Stimulated activated naive CD8-positive, alpha-beta T cell treated with anti-CD3 and anti-CD28 coated beads, Interleukin-15, Interleukin-2, amounts not matched to agents 100 ng/mL and 50 ng/mL, for 24 hours (primary cell): Measurements from ENCODE around the gene ESRRB.

Source experiments
- H3K27ac Mint-ChIP-seq: one replicate; pipeline ENCODE4 v1.8.0; 2021; ENCODE audit warnings: mild to moderate bottlenecking, mixed read lengths
- H3K27me3 Mint-ChIP-seq: one replicate; pipeline ENCODE4 v1.8.0; 2021; ENCODE audit warnings: mixed read lengths
- H3K36me3 Mint-ChIP-seq: one replicate; pipeline ENCODE4 v1.8.0; 2021; ENCODE audit warnings: low read depth, mixed read lengths
- H3K4me1 Mint-ChIP-seq: one replicate; pipeline ENCODE4 v1.8.0; 2021; ENCODE audit warnings: low read depth, mixed read lengths
- H3K4me3 Mint-ChIP-seq: one replicate; pipeline ENCODE4 v1.8.0; 2021; ENCODE audit warnings: mild to moderate bottlenecking, mixed read lengths
- H3K9me3 Mint-ChIP-seq: one replicate; pipeline ENCODE4 v1.8.0; 2021; ENCODE audit warnings: mixed read lengths

Gene ESRRB

GRCh38 chr14:76380991-76381390 is 5.1 kb downstream of the ESRRB start:
- Mint-ChIP-seq H3K4me1 (peaks cover 4% of the 10 kb centered on the region), H3K36me3 (no peaks in the 10 kb centered on the region), H3K9me3 (no peaks in the 10 kb centered on the region), H3K27me3 (peaks cover 82% of the 10 kb centered on the region), H3K4me3 (no peak overlapping the region), H3K27ac (no peak overlapping the region)

DNA sequence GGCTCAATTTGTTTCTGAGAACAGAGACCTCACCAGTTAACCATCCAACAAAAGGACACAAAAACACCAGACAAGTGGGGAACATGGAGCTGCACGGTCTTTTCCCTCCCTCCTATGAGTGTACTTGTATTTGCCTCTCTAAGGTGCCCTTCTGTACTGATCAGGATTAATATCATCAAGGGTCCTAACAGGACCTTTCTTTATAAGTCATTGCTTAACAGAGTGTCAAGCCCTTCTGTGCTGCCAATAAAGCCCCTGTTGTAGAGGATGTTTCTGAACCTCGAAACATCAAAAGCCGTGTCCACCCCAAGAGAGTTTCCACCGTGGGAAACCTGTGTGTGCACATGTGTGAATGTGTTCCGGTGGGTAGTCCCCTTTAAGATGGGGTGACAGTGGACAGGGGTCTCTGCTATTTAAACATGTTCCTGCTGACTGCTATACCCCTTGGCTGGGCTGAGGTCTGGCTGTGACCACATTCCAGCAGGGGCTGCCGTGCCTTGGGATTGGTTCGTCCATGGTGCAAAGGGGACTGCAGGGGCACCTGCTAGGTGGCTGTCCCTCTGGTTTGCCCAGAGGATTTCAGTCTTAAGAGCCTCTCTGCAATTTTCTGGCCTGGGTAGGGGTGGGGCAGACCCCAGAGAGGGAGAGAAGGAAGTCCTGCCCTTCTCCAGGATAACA is 6.0 kb downstream of the ESRRB start:
- H3K27ac Mint-ChIP-seq = no peak overlapping the region
- H3K4me1 Mint-ChIP-seq = peaks cover 4% of the 10 kb centered on the region
- H3K9me3 Mint-ChIP-seq = no peaks in the 10 kb centered on the region
- peaks cover 79% of the 10 kb centered on the region for H3K27me3 Mint-ChIP-seq
- H3K36me3 Mint-ChIP-seq = no peaks in the 10 kb centered on the region
- no peak overlapping the region for H3K4me3 Mint-ChIP-seq

GRCh38 chr14:76382495-76382832 is 6.5 kb downstream of the ESRRB start:
- Mint-ChIP-seq H3K4me3 (no peak overlapping the region), H3K9me3 (no peaks in the 10 kb centered on the region), H3K27me3 (peaks cover 78% of the 10 kb centered on the region), H3K36me3 (no peaks in the 10 kb centered on the region), H3K4me1 (peaks cover 2% of the 10 kb centered on the region), H3K27ac (no peak overlapping the region)

DNA sequence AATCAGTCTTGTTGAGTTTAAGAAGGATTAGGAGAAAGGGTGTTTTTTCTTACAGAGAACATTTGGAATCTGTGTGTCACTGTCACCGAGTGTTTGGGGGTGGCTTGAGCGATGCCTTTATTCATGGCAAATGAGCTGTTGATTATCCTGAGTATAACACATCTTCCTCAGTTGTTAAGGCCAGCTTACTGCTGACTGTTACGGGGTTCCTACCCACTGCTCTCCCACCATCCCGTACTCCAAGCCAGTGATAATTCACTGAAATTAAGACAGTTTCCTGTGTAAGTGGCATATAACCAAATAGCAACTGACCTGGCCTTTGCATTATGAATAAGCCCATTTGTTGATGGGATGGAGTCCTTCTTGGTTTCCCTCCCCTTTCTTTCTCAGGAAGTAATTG is 9.5 kb downstream of the ESRRB start:
- Mint-ChIP-seq H3K27ac (no peak overlapping the region), H3K9me3 (no peaks in the 10 kb centered on the region), H3K36me3 (no peaks in the 10 kb centered on the region), H3K4me3 (no peak overlapping the region), H3K4me1 (no peaks in the 10 kb centered on the region), H3K27me3 (peaks cover 64% of the 10 kb centered on the region)

DNA sequence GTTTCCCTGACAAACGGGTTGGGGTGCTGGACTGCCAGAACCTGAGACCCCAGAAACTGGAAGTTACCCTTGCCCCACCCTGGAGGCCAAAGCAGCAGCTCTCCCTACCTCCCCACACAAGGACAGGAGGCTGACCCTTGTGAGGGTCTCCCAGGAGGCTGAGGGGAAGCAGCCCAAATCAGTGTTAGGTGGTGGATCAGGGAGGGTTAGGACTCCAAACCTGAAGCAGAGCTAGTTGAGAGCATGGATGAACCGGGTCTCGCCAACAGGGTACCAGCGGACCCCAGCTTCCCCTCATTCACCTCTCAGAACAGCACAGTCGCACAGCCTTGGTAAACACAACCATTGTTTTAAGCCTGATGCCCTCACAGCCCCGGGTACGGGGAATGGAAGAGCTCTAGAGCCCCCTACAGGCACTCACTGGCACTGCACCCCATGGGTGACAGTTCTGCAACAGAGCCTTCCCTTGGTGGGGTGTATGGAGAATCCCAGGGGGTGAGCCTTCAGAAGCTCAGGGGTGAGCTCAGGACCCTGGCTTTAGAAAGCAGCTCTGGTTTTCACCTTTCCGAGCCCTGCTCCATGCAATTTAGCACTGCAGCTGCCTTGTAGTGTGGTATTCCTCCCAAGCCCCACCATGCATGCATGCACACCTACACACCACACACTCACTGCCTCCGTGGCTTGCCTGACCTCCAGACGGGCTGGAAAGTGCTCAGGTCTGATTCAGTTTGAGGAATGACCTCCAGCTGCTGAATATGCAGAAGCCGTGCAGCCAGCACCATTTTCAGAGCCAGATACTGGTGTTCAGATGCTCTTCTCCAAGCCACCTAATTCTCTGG is 11.2 kb downstream of the ESRRB start:
- Mint-ChIP-seq H3K36me3 (no peaks in the 10 kb centered on the region), H3K27me3 (peaks cover 49% of the 10 kb centered on the region), H3K27ac (no peak overlapping the region), H3K9me3 (no peaks in the 10 kb centered on the region), H3K4me3 (no peak overlapping the region), H3K4me1 (no peaks in the 10 kb centered on the region)

- H3K36me3 Mint-ChIP-seq = no peaks in the 10 kb centered on the region
- H3K27ac Mint-ChIP-seq = no peak overlapping the region
- no peaks in the 10 kb centered on the region for H3K9me3 Mint-ChIP-seq
- no peak overlapping the region for H3K4me3 Mint-ChIP-seq
- H3K27me3 Mint-ChIP-seq = peaks cover 29% of the 10 kb centered on the region
- H3K4me1 Mint-ChIP-seq = no peaks in the 10 kb centered on the region
Measured at GRCh38 chr14:76389841-76390240, 13.9 kb downstream of the ESRRB start.

- Mint-ChIP-seq H3K27me3 (peaks cover 22% of the 10 kb centered on the region), H3K4me3 (no peak overlapping the region), H3K4me1 (no peaks in the 10 kb centered on the region), H3K9me3 (no peaks in the 10 kb centered on the region), H3K36me3 (no peaks in the 10 kb centered on the region), H3K27ac (no peak overlapping the region)
Measured at GRCh38 chr14:76390621-76391020, 14.7 kb downstream of the ESRRB start.

GRCh38 chr14:76391981-76392690 is 16.2 kb downstream of the ESRRB start:
- no peak overlapping the region for H3K27ac Mint-ChIP-seq
- no peak overlapping the region for H3K4me3 Mint-ChIP-seq
- peaks cover 16% of the 10 kb centered on the region for H3K27me3 Mint-ChIP-seq
- no peaks in the 10 kb centered on the region for H3K9me3 Mint-ChIP-seq
- H3K4me1 Mint-ChIP-seq = no peaks in the 10 kb centered on the region
- H3K36me3 Mint-ChIP-seq = no peaks in the 10 kb centered on the region

DNA sequence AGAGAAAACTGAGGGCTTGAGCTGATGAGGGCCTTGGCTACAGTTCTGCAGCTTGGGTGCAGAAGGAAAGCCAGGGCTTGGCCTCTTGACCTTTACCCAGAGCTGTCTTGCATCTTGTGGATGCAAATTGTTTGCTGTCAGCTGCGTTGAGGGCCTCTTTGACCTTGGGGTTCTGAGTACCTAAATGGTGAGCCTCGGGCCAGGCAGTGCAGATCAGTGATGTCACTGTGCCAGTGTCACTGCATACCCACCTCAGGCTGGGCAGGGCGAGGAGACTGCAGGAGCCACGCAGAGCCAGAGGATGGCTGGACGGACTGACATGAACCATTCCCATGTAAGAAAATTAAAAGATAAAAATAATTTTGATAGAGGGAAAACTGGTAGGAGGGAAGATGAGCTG is 18.6 kb downstream of the ESRRB start:
- Mint-ChIP-seq H3K27ac (no peak overlapping the region), H3K4me1 (no peaks in the 10 kb centered on the region), H3K27me3 (no peaks in the 10 kb centered on the region), H3K9me3 (no peaks in the 10 kb centered on the region), H3K4me3 (no peak overlapping the region), H3K36me3 (no peaks in the 10 kb centered on the region)

DNA sequence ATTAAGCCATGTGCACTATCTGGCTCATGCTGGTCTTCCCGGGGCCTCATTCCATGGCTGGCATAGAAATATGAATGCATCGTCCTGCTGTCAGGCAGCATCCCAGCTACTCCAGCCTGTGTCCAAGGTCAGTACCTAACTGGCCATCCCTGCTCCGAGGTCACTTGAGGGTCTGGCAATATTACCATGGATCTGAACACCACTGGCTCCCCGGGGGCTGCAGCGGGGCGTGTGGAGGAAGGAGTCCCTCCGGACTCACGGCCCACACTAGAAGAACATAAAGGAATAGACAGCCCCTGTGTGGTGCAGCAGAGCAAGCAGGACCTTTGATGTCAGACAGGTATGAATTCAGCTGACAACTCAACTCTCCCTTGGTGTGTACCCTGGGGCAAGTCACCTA is 19.2 kb downstream of the ESRRB start:
- Mint-ChIP-seq H3K36me3 (no peaks in the 10 kb centered on the region), H3K4me3 (no peak overlapping the region), H3K4me1 (no peaks in the 10 kb centered on the region), H3K9me3 (no peaks in the 10 kb centered on the region), H3K27me3 (no peaks in the 10 kb centered on the region), H3K27ac (no peak overlapping the region)

- no peaks in the 10 kb centered on the region for H3K9me3 Mint-ChIP-seq
- H3K4me1 Mint-ChIP-seq = no peaks in the 10 kb centered on the region
- H3K36me3 Mint-ChIP-seq = no peaks in the 10 kb centered on the region
- H3K27me3 Mint-ChIP-seq = no peaks in the 10 kb centered on the region
- no peak overlapping the region for H3K4me3 Mint-ChIP-seq
- H3K27ac Mint-ChIP-seq = no peak overlapping the region
Measured at GRCh38 chr14:76396714-76397187, 20.8 kb downstream of the ESRRB start.

GRCh38 chr14:76405627-76406026 is 29.7 kb downstream of the ESRRB start:
- H3K4me3 Mint-ChIP-seq = no peak overlapping the region
- H3K4me1 Mint-ChIP-seq = no peaks in the 10 kb centered on the region
- no peaks in the 10 kb centered on the region for H3K9me3 Mint-ChIP-seq
- H3K36me3 Mint-ChIP-seq = no peaks in the 10 kb centered on the region
- peaks cover 12% of the 10 kb centered on the region for H3K27me3 Mint-ChIP-seq
- H3K27ac Mint-ChIP-seq = no peak overlapping the region

DNA sequence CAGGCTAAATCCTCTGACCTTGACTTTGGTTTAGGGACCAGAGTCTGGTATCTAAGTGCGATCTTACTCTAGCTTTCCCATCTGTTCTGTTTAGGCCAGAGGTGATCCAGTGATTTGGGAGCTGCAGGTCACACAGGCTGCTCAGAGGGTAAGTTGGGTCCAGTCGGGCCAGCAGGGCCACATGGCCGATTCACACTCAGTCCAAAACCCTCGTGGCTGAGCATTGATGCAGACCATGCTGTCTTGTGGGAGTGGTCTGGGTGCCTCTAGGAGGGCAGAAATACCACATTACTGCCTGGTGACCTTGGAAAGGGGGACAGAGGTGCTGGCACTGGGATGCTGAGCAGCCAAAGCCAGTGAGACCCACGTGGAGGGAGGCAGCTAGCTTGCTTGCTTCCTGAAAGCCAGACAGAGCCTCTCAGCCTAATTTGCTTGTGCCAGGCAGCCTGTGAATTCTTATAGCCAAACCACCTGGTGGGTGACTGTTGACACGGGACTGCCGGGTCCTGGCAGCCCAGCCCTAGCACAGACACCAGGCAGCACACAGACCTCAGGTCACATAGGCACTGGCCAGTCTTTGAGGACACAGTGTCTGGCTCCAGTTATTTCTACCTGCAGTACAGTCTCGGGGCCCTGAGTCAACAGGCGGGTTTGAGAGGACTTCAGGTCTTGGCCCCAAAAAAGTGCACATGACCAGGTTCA is 31.7 kb downstream of the ESRRB start:
- no peak overlapping the region for H3K27ac Mint-ChIP-seq
- no peaks in the 10 kb centered on the region for H3K9me3 Mint-ChIP-seq
- peaks cover 19% of the 10 kb centered on the region for H3K27me3 Mint-ChIP-seq
- H3K36me3 Mint-ChIP-seq = no peaks in the 10 kb centered on the region
- no peak overlapping the region for H3K4me3 Mint-ChIP-seq
- H3K4me1 Mint-ChIP-seq = no peaks in the 10 kb centered on the region

- Mint-ChIP-seq H3K36me3 (no peaks in the 10 kb centered on the region), H3K9me3 (no peaks in the 10 kb centered on the region), H3K27ac (no peak overlapping the region), H3K4me1 (no peaks in the 10 kb centered on the region), H3K4me3 (no peak overlapping the region), H3K27me3 (peaks cover 25% of the 10 kb centered on the region)
Measured at GRCh38 chr14:76408877-76409276, 32.9 kb downstream of the ESRRB start.

DNA sequence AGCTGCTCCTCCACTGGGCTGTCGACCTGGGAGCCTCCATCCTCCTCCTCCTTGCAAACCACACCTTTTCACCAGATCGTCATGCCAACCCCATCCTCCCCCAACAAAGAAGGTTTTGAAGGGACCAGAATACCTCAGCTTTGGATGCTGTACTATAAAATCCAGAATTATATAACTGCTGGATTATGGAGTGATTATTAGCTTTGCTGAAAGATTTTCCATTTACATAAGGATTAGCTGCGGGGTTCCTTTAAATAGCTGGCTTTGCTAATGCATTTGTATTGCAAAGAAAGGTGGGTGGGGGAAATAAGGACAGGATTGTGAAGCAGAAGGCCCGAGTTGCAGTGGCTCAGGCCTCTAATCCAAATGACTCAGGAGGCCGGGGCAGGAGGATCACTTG is 36.6 kb downstream of the ESRRB start:
- Mint-ChIP-seq H3K27ac (no peak overlapping the region), H3K36me3 (no peaks in the 10 kb centered on the region), H3K27me3 (peaks cover 47% of the 10 kb centered on the region), H3K4me1 (peaks cover 4% of the 10 kb centered on the region), H3K9me3 (no peaks in the 10 kb centered on the region), H3K4me3 (no peak overlapping the region)
